Aorta (tissue), 5 donors: ENCODE data around the gene TNNT2. TPM values are rescaled to one million over a fixed set of nuclear protein-coding genes. Genes with fewer than 3 reads are reported as not detected.
A peak's percentile ranks its signal among the peaks of the same experiment; 100 is the strongest.

Experiments used
- ATAC-seq: fragments of 200-7000 bp; cut with Tn5 transposase; one replicate; pipeline ENCODE4 v1.9.1; 2022; ENCODE audit warnings: moderate library complexity; ENCODE audit not compliant: low FRiP score
- DNase-seq, 2 donors: peaks; one replicate each; pipeline ENCODE4 v3.0.0-alpha.2; 2020
- H3K27ac ChIP-seq, 2 donors: one replicate each; pipeline ENCODE4 v1.5.1; 2013; ENCODE audit warnings: low read length in 2 of 2, mild to moderate bottlenecking in 2 of 2, moderate library complexity in 2 of 2, control low read depth in 1 of 2, inconsistent platforms in 1 of 2, low read depth in 1 of 2
- H3K27me3 ChIP-seq, 2 donors: one replicate each; pipeline ENCODE4 v1.6.1; 2013; ENCODE audit warnings: control low read depth in 1 of 2, low read length in 1 of 2, mild to moderate bottlenecking in 1 of 2, moderate library complexity in 1 of 2; ENCODE audit not compliant: insufficient read depth in 2 of 2, control insufficient read depth in 1 of 2
- H3K36me3 ChIP-seq, 2 donors: one replicate each; pipeline ENCODE4 v1.6.1; 2013; ENCODE audit warnings: control low read depth in 1 of 2, low read length in 1 of 2, mild to moderate bottlenecking in 1 of 2; ENCODE audit not compliant: insufficient read depth in 2 of 2, control insufficient read depth in 1 of 2
- H3K4me1 ChIP-seq, 2 donors: one replicate each; pipeline ENCODE4 v1.6.1; 2013; ENCODE audit warnings: low read length in 2 of 2, control low read depth in 1 of 2, mild to moderate bottlenecking in 1 of 2, moderate library complexity in 1 of 2; ENCODE audit not compliant: insufficient read depth in 2 of 2, control insufficient read depth in 1 of 2
- H3K4me3 ChIP-seq, 2 donors: one replicate each; pipeline ENCODE4 v1.5.1; 2013; ENCODE audit warnings: low read length in 2 of 2, control low read depth in 1 of 2, mild to moderate bottlenecking in 1 of 2
- H3K9me3 ChIP-seq: one replicate; pipeline ENCODE4 v1.6.1; 2013; ENCODE audit warnings: mild to moderate bottlenecking, low read length; ENCODE audit not compliant: control insufficient read depth
- WGBS, 2 donors: extraction: QIAGEN DNeasy Blood & Tissue Kit; methylation state at CpG; one replicate each; pipeline ENCODE4 v1.1.7; 2013; 5-methylcytosine and 5-hydroxymethylcytosine counted together
- intact Hi-C, 2 donors: fragments of 100-400 bp; cut with DNase I; formaldehyde crosslinking; loops; one replicate each; pipeline versions ENCODE4 v1.14.2 to v1.15.0; 2022
- polyA plus RNA-seq, 2 donors: library from polyadenylated mRNA; stranded (reverse); fragments of 200-250 nt; gene quantifications; one replicate each; pipeline ENCODE4 v1.2.3, GENCODE V29; 2013
- total RNA-seq, 2 donors: library from RNA; stranded (reverse); fragmentation: NEBNext Ultra II Directional; extraction: Animal tissue kit (Norgen Biotek cat#: 25700); gene quantifications; one replicate each; pipeline ENCODE4 v1.2.1, GENCODE V29; 2021
- donor health status: healthy with polysubstance abuse.
- donor health status: Bipolar disorder and iron deficiency.
- donor health status: DM: no; HTN: no; CAD: no.
- donor health status: DM: no; HTN: no; CAD: no.
- donor health status: DM: yes; HTN: yes; CAD: no.

The TNNT2 gene
- total and polyA plus RNA-seq, 4 donors = 0.21 to 24.0 (median 0.70) TPM

DNA sequence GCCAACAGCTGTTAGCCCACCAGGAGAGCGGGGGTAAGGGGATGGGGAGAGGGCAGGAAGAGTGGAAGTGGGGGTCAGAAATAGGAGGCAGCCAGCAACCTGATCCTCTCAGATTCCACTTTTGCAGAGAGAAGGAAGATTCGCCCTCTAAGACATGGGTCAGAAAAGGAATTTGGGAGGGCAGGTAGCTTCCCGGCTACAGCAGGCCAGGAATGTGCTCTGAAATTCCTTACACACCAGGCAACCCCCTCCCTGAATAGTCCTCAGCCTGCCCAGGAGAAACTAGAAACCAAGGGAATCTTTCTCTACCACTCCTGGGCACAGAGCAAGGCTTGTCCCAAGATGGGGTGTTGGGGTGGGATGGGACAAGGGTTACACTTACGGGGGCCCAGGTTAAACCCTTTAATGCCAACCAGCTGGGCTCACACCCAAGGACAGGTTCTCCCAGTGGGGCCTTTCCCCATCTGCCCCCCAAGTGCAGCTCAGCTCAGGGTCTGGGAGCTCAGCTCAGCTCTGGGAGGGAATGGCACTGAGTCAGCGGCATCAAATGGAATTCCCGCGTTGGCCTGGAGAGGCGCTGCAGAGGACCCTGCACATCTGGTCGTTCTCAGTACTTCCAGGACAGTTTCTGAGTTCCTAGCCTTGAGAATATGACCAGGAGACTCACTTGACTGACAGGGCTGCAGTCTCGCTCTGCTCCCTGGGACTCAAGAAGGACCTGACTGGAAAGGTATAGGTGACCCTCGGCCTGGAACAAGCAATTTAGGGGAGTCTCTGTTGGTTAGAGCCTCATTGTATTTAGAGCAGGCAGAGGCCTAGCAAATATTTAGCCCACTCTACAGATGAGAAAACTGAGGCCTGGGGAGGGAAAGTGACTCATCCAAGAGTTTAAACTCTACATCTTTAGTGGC, 761 bp downstream of the TNNT2 start:
- H3K4me3 ChIP-seq = no peak overlapping the region
- no peaks in the 10 kb centered on the region for H3K9me3 ChIP-seq
- intact Hi-C loops = no loop called here
- DNase-seq (no peak), ATAC-seq (no peak)
- H3K4me1 ChIP-seq = no peaks in the 10 kb centered on the region
- no peaks in the 10 kb centered on the region for H3K27me3 ChIP-seq
- H3K27ac ChIP-seq = no peak overlapping the region
- no peaks in the 10 kb centered on the region for H3K36me3 ChIP-seq
- 60 to 62% methylated on average over 11 of the region's 11 CpGs for WGBS, 2 donors

GRCh38 chr1:201376107-201376463, 1.4 kb downstream of the TNNT2 start:
- WGBS, 2 donors = 57 to 66% methylated on average over 4 of the region's 4 CpGs
- H3K9me3 ChIP-seq = no peaks in the 10 kb centered on the region
- intact Hi-C loops = no loop called here
- DNase-seq (no peak), ATAC-seq (no peak)
- H3K27ac ChIP-seq = no peak overlapping the region
- no peaks in the 10 kb centered on the region for H3K4me1 ChIP-seq
- no peaks in the 10 kb centered on the region for H3K27me3 ChIP-seq
- no peak overlapping the region for H3K4me3 ChIP-seq
- no peaks in the 10 kb centered on the region for H3K36me3 ChIP-seq

DNA sequence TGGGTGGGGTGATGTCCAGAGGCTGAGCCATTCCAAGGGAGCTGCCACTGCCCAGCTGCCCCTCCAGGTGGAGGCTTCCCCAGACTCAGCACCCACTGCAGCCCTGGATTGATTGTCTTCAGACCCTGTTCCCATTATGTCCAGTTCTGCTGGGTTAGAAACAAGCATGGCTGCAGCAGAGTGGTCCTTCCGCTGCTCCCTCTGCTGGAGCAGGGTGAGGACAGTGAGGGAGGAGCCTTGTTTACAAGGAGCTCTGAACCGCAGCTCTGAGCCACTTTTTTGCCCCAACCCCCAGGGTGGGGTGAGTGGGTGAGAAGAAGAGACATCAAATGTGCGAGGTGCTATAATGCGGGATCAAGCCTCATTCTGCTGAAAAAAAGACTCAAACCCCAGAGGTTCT, 2.3 kb downstream of the TNNT2 start:
- no peaks in the 10 kb centered on the region for H3K9me3 ChIP-seq
- no peaks in the 10 kb centered on the region for H3K36me3 ChIP-seq
- DNase-seq = no peak
- 72 to 76% methylated on average over 4 of the region's 4 CpGs for WGBS, 2 donors
- no peak for ATAC-seq
- intact Hi-C loops = no loop called here
- no peaks in the 10 kb centered on the region for H3K27me3 ChIP-seq
- H3K27ac ChIP-seq = no peak overlapping the region
- no peaks in the 10 kb centered on the region for H3K4me1 ChIP-seq
- H3K4me3 ChIP-seq = no peak overlapping the region

DNA sequence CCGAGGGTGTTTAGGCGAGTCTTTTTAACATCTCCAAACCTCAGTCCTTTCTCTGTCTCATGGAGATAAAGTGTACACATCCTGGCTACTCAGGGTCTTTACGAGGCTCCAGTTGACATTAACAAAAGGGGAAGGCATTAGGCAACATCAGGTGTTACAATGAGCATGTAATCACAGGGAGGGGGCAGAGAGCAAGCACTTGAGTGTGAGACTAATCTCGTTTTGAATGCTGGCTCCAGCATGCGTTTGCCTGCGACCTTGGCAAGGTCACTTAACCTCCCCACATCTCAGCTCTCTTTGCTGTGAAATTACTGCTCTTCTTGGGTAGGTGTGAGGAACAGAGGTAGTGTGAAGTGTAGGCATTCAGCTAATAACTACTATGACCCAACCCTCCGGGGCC, 3.1 kb downstream of the TNNT2 start:
- no peaks in the 10 kb centered on the region for H3K4me1 ChIP-seq
- no peak for DNase-seq
- H3K27ac ChIP-seq = no peak overlapping the region
- intact Hi-C loops = no loop called here
- ATAC-seq = no peak
- H3K36me3 ChIP-seq = no peaks in the 10 kb centered on the region
- H3K4me3 ChIP-seq = no peak overlapping the region
- 54 to 55% methylated on average over 7 of the region's 7 CpGs for WGBS, 2 donors
- no peaks in the 10 kb centered on the region for H3K27me3 ChIP-seq
- H3K9me3 ChIP-seq = no peaks in the 10 kb centered on the region

DNA sequence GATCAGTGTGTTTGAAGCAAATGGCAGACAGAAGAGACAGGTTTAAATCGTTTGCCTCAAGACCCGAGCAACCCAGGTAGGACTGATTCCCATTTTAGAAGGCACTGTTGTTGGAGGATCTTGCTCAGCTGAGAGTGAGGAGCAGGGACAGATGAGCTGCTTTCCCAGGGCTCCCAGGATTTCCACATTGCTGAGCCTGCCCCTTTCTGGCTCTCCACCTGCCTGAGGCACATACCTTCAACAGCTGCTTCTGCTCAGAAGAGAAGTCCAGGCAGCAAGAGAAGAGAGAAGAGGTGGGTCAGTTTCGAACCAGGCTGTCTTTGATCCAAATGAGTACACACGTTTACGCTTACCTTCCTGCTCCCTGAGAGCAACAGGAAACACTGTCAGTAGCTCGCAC, 5.7 kb downstream of the TNNT2 start:
- Histone ChIP-seq H3K36me3 (no peaks in the 10 kb centered on the region), H3K4me3 (no peak overlapping the region), H3K27ac (no peak overlapping the region), H3K4me1 (no peaks in the 10 kb centered on the region), H3K27me3 (no peaks in the 10 kb centered on the region), H3K9me3 (no peaks in the 10 kb centered on the region)
- DNase-seq (no peak), ATAC-seq (no peak)
- intact Hi-C loops = no loop called here
- WGBS, 2 donors = 68 to 78% methylated on average over 6 of the region's 6 CpGs

GRCh38 chr1:201371276-201371675, 6.2 kb downstream of the TNNT2 start:
- Histone ChIP-seq H3K4me1 (no peaks in the 10 kb centered on the region), H3K27ac (no peak overlapping the region), H3K36me3 (no peaks in the 10 kb centered on the region), H3K9me3 (no peaks in the 10 kb centered on the region), H3K4me3 (no peak overlapping the region), H3K27me3 (no peaks in the 10 kb centered on the region)
- intact Hi-C loops = no loop called here
- DNase-seq (no peak), ATAC-seq (no peak)
- WGBS, 2 donors = 53 to 61% methylated on average over 9 of the region's 9 CpGs

- no peak overlapping the region for H3K27ac ChIP-seq
- no peaks in the 10 kb centered on the region for H3K9me3 ChIP-seq
- no peak overlapping the region for H3K4me3 ChIP-seq
- intact Hi-C loops = no loop called here
- 58 to 64% methylated on average over 3 of the region's 3 CpGs for WGBS, 2 donors
- DNase-seq (no peak), ATAC-seq (no peak)
- no peaks in the 10 kb centered on the region for H3K4me1 ChIP-seq
- no peaks in the 10 kb centered on the region for H3K36me3 ChIP-seq
- H3K27me3 ChIP-seq = no peaks in the 10 kb centered on the region
These were observed 7.0 kb downstream of the TNNT2 start for GRCh38 chr1:201370500-201370899.

DNA sequence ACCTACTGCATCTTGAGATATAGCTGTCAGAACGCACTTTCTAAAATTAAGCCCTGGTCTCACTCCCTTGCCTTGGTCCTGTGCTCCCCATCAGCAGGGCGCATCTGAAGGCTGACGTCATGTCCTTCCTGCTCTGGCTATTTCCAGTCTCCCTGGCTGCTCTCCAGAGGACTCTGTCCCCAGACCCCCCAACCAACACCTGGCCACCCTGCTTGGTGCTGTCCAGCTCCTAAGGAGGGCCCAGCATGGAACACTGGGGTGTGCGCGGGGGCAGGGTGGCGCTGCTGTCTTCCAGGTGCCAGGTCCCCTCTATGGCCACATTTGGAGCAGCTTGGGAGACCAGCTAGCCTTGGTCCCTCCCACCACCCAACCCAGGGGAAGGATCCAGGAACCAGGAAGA, 8.3 kb downstream of the TNNT2 start:
- Histone ChIP-seq H3K27ac (no peak overlapping the region), H3K9me3 (no peaks in the 10 kb centered on the region), H3K4me1 (no peaks in the 10 kb centered on the region), H3K27me3 (no peaks in the 10 kb centered on the region), H3K4me3 (no peak overlapping the region), H3K36me3 (no peaks in the 10 kb centered on the region)
- intact Hi-C loops = no loop called here
- DNase-seq = no peak
- 67 to 71% methylated on average over 6 of the region's 6 CpGs for WGBS, 2 donors
- peak; percentile 27 for ATAC-seq

DNA sequence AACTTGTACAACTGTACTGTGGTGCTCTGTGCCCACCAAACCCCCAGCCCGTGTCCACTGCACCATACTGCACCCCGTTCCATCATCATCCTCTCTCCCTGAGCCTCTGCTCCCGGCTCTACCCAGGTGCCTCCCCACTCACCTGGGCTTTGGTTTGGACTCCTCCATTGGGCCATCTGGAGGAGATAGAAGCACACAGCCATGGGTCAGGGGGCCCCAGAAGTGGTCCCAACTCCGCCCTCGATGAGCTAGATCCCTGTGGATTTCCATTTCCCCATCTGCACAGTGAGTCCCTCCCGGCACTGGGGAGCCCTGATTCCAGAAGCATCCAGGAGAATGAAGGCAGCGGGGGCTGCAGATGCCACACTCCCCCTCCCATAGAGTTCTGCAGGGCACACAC, 10.8 kb downstream of the TNNT2 start:
- no peak overlapping the region for H3K27ac ChIP-seq
- H3K27me3 ChIP-seq = no peaks in the 10 kb centered on the region
- 79 to 80% methylated on average over 7 of the region's 7 CpGs for WGBS, 2 donors
- no peaks in the 10 kb centered on the region for H3K4me1 ChIP-seq
- no peaks in the 10 kb centered on the region for H3K9me3 ChIP-seq
- ATAC-seq (no peak), DNase-seq (no peak)
- no peaks in the 10 kb centered on the region for H3K36me3 ChIP-seq
- intact Hi-C loops = no loop called here
- no peak overlapping the region for H3K4me3 ChIP-seq
